BJ (cell line): Measurements from ENCODE around the gene CDH23. TPM values are rescaled to one million over a fixed set of nuclear protein-coding genes. Genes with fewer than 3 reads are reported as not detected.

ENCODE experiments used
- CTCF ChIA-PET: fragments of 350-600 bp; formaldehyde crosslinking; extraction: SDS; loops from one replicate; lab custom pipeline; 2021; ENCODE audit warnings: antibody characterized with exemption, inconsistent platforms; lab: Yijun Ruan, JAX
- POLR2A ChIA-PET: fragments of 300-600 bp; sonication (Branson Sonifier 250); formaldehyde crosslinking; extraction: SDS; loops from one replicate; lab custom pipeline; 2021; ENCODE audit warnings: antibody characterized with exemption; lab: Charles Lee
- DNase-seq: peaks from one replicate; pipeline ENCODE4 v3.0.0-alpha.2; 2011; ENCODE audit warnings: low read depth
- H3K27me3 ChIP-seq: 2 replicates; pipeline ENCODE4 v1.6.0; 2011; ENCODE audit warnings: low read length; ENCODE audit not compliant: control insufficient read depth, insufficient read depth
- H3K36me3 ChIP-seq: 2 replicates; pipeline ENCODE4 v1.5.1; 2011; ENCODE audit warnings: low read length; ENCODE audit not compliant: control insufficient read depth, insufficient read depth
- H3K4me3 ChIP-seq: 2 replicates; pipeline ENCODE4 v1.5.1; 2011; ENCODE audit warnings: low read depth, mild to moderate bottlenecking, control low read depth, low read length
- CTCF ChIP-seq: IDR thresholded peaks from 2 replicates; pipeline ENCODE4 v1.5.1; 2011; ENCODE audit warnings: low read depth, mild to moderate bottlenecking, control low read depth, inconsistent platforms, low read length, moderate library complexity; ENCODE audit not compliant: insufficient read depth
- polyA plus RNA-seq: library from polyadenylated mRNA; depleted of rRNA; stranded (reverse); fragments of >200 nt; gene quantifications from 2 replicates; pipeline ENCODE4 v1.2.3, GENCODE V29; 2011

Gene CDH23
- polyA plus RNA-seq, 1 experiment = 0.05 TPM

GRCh38 chr10:71739358-71739900, 342.7 kb downstream of the CDH23 start:
- Histone ChIP-seq H3K4me3 (no peak overlapping the region), H3K36me3 (no peaks in the 10 kb centered on the region), H3K27me3 (no peaks in the 10 kb centered on the region)
- no peak for DNase-seq
- ChIA-PET POLR2A (no interaction called here), CTCF (interaction anchor here (0.9 to 2.7 kb wide), 4 partner anchors 8 to 34 kb away, joined by 3 to 12 read pairs (median 6); partner anchors contain the start of gene VSIR)
- TF ChIP-seq CTCF = no peak

DNA sequence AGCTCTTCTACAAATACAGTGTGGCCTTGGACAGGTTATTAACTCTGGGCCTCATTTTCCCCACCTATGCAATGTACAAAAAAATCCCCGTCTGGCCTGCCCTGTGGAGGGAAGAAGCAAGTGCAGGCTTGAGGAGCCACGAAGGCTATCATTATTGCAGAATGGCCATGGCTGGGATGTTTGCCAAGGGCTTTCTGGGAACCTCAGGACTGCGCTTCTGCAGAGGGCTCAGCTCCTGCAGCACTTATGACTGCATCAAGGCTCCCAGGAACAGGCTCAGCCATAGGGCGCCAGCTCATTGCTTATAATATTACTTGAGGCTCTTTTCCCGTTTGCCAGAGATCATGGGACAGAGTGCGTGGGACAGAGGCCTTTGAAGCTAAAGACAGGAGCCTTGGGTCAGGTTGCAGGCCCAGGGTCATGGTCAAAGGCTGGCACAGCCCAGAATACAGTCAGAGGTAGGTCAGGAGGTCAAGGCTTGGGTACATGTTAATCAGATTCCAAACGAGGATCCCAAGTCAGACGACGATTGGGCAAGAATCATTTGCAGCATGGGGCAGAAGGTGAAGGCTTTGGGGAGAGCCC, 343.4 kb downstream of the CDH23 start:
- DNase-seq = no peak
- Histone ChIP-seq H3K4me3 (no peak overlapping the region), H3K27me3 (no peaks in the 10 kb centered on the region), H3K36me3 (no peaks in the 10 kb centered on the region)
- ChIA-PET CTCF (interaction anchor here (0.9 to 2.4 kb wide), 4 partner anchors 9 to 33 kb away, joined by 3 to 12 read pairs (median 4); partner anchors contain the start of gene VSIR), POLR2A (no interaction called here)
- TF ChIP-seq CTCF = 0 out of 2 replicates have a peak, but pooled peaks have one; percentile 18

DNA sequence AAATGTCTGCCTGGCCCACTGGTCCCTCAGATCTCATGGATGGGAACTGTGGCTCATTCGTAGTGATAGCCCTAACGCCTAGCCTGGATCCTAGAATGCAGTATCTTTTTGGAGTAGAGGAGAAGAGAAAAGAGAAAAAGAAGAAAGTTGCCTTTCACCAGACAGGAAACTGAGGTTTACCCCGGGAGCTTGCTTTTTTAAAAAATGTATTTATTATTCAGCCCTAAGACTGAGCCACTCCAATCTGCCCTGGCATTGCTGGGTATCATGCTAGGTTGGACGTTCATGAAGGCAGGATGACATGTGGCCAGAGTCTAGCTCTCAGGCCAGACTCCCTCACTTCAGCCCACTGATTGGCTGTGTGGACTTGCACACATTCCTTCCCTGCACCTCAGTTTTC, 344.3 kb downstream of the CDH23 start:
- no peaks in the 10 kb centered on the region for H3K27me3 ChIP-seq
- TF ChIP-seq CTCF = no peak
- no peak for DNase-seq
- ChIA-PET CTCF (interaction anchor here (1.3 kb wide), 1 partner anchor 13 kb away, joined by 4 read pairs; no protein-coding TSS in a partner anchor), POLR2A (no interaction called here)
- no peak overlapping the region for H3K4me3 ChIP-seq
- H3K36me3 ChIP-seq = no peaks in the 10 kb centered on the region

GRCh38 chr10:71741671-71742070, 345.0 kb downstream of the CDH23 start:
- CTCF ChIA-PET = interaction anchor here (1.6 kb wide), 1 partner anchor 155 kb away, joined by 3 read pairs; no protein-coding TSS in a partner anchor
- H3K27me3 ChIP-seq = no peaks in the 10 kb centered on the region
- TF ChIP-seq CTCF = no peak
- H3K4me3 ChIP-seq = no peak overlapping the region
- H3K36me3 ChIP-seq = no peaks in the 10 kb centered on the region
- no peak for DNase-seq
- POLR2A ChIA-PET = no interaction called here

DNA sequence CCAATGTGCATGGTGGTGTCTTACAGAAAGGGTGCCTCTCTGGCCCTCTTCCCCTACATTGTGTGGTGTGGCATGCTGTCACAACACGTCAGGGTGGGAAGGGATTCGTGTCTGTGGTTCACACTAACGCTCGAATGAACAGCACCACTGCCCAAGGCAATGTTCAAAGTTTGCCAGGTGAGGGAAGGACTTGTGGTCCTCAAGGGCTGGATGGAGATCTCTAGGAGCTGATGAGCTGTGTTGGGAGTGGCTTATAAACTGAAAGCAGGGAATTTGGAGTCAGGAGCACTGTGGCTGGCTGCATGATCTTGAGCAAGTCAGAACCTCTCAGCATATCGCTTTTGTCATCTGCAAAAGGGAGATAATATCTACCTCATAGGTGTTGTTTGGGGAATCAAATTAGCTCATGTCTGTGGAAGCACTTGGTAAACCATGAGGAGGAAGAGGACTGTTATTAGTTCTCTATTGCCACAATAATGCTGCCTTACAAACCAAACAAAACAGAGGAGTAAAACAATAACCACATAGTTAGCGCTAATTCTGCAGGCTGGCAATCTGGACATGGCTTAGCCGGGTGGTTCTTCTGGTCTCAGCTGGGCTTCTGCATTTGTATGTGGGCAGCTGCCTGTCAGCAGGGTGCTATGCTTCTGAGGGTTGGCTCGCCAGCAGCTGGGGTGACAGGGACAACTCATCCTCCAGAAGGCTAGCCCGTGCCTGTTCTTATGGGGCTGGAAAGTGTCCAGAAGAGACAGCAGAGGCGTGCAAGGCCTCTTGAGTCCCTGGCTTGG, 345.8 kb downstream of the CDH23 start:
- no peak for TF ChIP-seq CTCF
- ChIA-PET CTCF (interaction anchor here (0.9 to 1.6 kb wide), 5 partner anchors 17 to 154 kb away, joined by 3 to 5 read pairs (median 4); partner anchors contain the start of gene VSIR), POLR2A (no interaction called here)
- no peak for DNase-seq
- no peak overlapping the region for H3K4me3 ChIP-seq
- H3K36me3 ChIP-seq = no peaks in the 10 kb centered on the region
- H3K27me3 ChIP-seq = no peaks in the 10 kb centered on the region
